GM19438 (cell line): ENCODE data around the gene SMIM41.

ENCODE experiments used
- ATAC-seq: cut with Tn5 transposase; IDR thresholded peaks from one replicate; pipeline ENCODE4 v1.9.1; 2021; ENCODE audit warnings: low read depth; ENCODE audit not compliant: unreplicated experiment

SMIM41 gene

DNA sequence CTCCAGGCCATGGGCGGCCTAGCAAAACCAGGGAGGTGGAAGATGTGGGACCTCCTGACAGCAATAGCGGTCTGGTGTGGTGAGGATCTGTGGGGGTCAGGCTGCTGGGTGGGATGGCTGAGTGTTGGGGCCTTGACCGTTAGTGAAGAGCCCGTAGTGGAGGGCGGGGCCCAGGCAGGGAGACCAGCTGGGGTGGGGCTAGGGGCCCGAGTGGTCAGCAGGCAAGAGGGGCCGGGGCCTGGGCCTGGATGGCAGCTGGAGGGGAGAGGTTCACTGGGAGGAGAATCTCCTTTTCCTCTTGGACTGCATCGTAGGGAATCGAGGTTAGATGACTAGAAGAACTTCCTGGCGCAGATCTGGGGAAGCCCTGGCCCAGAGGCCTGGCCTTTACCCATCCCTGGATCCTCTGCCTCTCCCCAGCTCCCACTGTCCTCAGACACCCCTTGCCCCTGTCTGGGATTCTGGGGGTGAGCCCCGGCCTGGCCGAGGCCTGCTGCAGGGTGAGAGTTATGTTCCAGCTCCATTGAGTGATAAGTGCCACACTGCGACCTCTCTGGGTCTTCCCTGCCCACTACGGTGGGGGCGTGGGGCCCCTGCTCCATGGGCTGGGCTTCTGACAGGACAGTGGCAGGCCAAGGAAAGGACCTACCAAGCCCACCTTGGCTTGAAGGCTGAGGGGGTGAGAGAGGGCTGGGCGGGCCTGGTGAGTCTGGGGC, 65.2 kb downstream of the SMIM41 start:
- no peak for ATAC-seq

DNA sequence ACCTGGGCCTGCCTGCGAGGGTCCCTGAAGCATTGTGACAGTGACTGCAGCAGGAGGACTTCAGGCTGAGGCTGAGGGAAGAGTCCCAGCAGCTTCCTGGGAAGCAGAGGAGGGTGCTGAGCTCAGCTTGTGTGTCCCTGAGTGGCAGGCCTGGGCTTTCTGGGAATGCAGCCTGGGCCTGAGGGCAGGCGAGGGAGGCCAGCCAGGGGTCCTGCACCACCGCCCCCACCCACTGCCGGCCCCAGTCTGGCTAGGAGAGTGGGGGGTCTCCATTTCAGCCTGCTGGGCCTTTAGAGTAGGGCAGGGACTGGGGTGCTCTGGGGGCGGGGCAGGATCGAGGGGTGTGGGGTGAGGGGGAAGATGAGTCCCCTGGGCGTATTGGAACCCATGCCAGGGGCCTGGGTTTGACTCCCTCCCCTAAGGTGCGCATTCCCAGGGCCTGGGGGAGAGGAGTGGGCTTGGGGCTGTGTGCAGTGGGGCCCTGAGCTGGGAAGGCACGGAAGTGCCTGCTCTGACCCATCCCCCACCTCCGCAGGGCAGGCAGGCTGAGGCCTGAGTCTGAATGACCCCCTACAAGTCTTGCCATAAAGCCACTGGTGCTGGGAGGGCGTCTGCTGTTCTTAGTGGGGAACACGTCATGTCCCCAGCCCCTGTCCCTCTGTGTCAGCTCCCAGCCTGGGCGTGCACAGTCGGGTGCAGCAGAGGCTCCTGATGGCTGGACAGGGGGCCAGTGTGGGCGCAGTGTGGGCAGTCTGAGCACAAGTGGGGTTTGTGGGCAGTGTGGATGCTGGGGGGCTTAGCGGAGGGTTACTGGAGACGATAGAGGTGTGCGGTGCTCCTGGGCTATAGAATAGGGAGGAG, 66.0 kb downstream of the SMIM41 start:
- ATAC-seq: no peak

DNA sequence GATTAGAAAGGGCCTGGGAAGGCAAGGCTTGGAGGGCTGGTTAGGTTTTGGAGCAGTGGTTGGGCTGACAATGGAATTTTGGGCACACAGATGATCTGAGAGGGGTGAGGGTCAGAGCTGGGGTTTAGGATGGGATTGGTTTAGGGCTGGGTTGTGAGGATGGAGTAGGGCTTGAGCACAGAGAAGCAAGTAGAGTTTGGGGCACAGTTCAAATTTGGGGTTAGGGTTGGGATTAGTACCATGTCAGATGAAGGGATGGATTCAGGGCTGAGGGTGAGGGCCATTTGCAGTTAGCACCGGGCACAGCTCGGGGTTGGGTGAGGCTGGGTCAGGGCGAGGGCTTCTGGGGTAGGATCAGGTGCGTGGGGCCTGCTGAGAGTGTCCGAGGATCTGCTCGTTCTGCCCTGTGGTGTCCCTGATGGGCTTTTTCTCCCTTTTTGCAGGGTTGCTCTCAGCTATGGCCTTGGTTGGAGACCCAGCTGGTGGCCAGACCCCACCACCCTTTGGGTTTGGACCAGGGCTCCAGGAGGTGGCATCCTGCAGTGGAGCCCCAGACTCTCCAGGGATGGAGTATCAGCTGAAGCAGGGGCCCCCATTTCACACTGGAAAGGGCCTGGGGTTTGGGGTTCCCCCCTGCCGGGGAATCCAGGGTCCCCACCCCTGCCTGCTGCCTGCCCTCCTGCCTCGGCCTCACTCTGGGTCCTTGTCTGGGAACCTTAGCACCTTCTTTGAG, 66.8 kb downstream of the SMIM41 start:
- ATAC-seq: no peak

DNA sequence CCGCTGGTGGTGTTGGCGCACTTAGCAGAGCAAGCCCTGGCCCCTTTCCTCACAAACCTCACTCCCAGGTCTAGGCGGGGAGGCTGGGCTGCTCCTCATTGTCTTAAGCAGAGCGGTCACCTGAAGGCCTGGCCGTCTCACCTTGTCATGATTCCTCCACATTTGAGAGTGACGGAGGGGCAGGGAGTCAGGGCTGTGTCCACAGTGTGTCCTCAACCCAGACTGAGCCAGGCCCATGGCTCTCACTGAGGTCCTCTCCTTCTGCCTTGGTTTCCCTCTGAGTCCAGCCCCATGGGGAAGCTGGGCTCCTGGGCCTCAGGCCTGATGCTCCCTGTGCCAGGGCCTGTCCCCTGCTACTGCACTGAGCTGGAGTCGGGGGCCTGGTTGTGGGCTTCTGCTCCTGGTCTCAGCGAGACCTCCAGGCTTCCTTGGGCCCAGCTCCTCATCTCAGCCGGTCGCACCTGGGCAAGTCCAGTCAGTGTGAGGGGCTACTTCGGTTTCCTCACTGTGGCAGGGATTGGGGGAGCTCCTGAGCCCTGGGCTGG, 67.4 kb downstream of the SMIM41 start:
- ATAC-seq: no peak

DNA sequence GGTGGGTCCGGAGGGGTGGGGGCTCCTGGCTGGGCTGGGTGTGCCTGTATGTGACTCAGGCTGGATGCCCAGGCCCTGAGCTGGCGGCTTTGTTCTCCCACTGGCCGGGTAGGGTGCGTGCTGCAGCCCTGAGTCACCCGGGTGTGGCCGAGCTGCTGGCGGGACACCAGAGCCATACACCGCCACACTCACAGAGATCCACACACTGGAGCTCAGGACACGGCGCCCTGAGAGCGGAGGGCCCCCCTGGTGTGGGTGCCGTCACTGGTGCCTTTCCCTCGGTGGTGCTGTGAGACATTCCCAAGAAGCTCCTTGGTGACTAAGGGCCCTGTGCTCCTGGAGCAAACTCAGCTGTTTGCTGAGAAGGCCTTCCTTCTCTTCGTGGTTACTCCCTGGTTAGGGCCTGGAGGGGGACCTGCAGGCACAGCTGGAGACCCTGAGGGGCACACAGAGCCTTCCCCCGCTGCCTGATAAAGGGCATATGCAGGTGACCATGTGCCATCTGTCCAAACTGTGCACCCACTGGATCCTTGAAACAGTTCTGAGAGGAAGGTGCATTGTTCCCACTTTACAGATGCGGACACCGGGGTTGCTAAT, 68.0 kb downstream of the SMIM41 start:
- no peak for ATAC-seq

DNA sequence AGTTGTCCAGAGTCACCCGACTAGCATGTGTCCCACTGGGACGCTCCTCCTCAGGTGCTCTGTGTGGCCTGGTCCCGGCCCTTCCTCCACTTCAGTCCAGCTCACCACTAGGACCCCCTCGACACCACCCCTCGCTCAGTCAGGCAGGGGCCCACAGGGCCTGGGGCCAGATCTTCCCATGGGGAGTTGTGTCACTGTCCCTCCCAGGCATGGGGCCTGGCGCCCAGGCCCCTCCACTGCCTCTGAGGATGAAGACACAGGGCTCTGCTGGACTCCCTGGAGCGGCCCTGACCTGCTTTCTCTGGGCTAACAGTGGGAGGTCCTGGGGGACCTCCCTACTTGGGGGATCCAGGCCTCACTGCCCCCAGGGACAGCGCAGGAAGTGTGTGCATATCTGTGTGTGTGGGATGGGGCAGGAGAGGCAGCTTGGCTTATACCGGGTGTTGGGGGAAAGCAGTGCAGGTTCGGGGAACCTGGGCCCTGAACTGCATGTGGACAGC, 68.5 kb downstream of the SMIM41 start:
- ATAC-seq: no peak

DNA sequence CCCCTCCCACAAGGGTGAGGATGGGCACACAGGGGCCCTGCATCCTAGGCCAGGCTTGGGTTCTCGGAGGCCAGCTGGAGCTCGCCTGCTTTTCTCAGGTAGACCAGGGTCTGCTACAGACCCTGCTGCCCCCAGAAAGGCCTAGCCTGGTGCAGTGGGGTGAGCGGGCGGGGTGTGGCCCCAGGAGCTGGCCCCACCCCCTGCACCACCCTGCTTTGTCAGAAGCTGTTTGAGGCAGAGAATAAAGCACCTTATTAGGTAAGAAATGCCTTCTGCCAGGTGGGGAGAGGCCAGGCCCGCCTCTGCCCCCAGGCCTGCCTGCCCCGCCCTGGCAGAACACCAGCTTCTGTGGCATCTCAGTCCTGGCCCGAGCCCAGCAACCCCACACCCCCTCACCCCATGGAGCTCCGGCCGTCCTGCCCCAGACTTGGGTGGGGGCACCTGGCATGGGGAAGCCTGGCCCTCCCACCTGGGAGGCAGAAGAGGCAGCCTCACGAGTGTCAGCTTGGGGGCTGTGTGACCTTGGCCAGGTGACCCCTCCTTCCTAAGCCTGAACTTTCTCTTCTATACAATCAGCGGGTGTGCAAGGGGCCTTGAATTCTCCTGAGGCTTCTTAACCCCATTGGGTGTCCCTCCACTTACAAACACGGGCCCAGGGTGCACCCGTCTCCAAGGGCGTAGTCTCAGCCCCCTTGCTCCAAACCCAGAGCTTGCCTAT, 69.1 kb downstream of the SMIM41 start:
- no peak for ATAC-seq

DNA sequence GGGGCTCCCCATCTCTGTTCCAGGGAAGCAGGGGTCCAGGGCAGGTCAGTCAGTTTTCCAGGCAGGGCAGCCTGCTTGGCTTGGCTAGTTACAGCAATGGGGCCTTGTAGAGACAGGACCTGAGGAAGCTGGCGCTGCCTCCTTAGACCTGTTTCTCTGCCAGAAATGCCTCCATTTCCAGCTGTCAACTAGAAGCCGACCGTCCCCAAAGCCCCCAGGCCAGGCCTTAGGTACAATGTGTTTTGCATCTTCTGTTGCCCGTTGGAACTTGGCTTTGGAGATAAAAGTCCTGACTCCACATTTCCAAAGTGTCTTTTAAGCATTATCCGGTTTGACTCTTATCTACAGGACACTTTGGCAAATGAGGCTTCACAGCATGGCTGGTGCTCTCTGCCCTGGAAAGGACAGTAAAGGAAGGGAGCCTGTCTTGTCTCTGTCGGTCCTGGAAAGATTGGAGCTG, 69.7 kb downstream of the SMIM41 start:
- no peak for ATAC-seq

DNA sequence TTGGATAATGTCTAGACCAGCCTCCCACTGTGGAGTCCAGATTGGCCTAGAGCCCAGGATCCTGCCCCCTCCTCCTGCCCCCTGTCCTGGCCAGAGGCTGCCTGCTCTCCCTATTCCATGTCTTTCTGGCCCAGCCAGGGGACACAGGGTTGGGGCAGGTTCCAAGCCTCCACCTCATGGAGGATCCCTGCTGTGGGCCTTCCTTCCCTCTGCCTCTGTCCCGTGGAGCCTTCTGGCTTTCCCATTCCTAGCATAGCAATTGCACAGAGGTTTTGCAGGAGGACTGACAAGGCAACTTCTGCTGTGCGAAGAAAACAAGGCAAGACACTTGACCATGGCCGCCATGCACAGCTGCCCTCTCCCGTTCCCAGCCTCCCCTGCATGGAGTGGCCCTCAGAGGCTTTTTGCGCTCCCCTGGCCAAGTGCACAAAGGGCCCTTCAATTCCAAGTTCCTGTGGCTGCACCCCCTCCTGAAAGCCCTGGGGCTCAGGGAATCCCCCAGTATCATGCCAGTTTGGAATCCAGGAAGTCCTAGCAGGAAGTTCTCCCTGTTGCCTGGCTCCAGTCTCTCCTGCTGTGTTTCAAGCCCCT, 70.2 kb downstream of the SMIM41 start:
- no peak for ATAC-seq

DNA sequence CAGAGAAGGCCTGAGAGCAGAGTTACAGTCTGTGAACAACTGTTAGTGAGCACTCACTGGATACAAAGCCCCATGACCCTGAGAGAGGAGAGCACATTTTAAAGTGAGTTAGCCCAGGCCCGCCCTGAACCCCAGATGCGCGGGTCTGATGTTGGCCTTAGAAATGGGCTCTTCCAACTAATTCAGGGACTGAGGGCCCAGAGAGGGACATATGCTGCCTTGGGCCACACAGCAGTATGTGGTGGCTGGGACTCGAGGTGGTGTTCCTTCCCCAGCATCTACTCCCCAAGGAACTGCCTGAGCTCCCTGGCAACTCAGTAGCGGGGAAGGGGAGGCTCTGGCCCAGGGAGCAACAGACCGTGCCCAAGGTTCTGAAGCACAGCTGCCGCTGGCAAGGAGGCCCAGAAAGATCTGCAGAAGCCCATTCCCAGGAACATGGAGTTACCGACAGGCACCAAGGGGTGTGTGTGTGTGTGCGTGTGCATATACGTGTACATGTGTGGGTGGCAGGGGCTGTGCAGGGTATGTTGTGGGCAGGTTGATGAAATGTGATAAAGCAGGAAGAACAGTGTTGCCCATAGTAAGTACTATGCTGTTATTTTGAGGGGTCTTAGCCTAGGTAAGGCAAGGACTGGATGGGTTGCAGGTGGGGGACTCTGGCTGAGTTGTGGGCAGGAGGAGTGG, 71.8 kb downstream of the SMIM41 start:
- no peak for ATAC-seq

DNA sequence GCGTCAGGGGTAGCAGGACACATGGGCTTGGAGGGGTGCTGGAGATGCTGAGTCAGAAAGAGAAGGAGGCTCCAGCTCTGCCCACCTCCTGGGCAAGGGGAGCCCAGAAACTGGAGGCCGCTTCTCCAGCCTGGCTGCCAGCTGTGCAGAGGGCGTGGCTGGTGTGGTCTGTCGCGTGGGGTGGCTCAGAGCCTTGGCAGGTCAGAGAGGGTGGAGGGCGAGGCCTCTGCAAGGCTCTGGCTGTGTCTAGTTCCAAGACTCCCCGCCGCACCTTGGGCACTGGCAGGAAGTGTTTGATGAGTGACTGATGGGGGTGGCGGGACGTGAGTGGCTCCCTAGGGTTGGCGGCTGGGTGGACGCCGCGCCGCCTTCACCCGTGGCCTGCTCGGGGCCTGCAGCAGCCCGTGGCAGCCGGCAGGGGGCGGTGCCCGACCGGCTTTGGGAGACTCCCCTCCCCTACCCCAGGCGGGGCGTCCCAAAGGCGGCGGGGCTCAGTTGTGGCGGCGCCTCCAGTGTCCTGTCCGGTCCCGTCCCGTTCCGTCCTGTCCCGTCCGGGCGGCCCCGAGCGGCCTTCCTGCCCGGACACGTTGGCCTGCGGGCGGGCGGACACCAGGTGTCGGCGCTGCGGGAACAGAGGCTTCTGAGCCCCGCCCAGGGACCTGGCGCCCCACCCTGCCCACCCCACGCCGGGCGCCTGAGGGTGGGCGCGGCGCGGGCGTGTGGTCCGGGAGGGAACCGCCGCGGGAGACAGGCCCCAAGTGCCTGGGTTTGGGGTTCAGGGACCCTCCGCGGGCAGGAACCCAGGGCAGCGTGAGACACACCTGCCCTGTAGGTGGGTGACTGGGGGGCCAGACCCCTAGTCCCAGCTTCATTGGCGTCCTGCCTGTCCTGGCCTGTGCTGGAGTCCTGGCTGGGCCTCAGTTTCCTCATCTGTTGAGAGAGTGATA, 72.6 kb downstream of the SMIM41 start:
- ATAC-seq: no peak

DNA sequence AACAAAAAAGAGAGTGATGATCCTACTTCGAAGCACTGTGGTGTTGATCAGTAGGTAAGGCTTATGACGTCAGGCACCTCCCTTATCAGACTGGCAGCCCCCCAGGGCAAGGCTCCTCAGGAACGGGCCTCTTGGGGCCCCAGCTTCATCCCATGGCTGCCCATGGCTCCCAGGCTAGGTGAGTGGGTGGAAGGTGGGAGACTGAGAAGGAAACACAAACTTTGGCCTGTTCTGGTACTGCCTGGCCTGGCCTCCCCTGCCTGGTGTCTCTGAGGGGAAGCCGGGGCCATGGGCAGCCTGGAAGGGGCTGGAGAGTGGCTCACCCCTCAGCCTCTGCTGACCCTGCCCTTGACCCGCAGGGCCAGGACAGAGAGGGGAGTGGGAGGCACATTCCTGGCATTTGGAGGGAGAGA, 73.4 kb downstream of the SMIM41 start:
- ATAC-seq: no peak

DNA sequence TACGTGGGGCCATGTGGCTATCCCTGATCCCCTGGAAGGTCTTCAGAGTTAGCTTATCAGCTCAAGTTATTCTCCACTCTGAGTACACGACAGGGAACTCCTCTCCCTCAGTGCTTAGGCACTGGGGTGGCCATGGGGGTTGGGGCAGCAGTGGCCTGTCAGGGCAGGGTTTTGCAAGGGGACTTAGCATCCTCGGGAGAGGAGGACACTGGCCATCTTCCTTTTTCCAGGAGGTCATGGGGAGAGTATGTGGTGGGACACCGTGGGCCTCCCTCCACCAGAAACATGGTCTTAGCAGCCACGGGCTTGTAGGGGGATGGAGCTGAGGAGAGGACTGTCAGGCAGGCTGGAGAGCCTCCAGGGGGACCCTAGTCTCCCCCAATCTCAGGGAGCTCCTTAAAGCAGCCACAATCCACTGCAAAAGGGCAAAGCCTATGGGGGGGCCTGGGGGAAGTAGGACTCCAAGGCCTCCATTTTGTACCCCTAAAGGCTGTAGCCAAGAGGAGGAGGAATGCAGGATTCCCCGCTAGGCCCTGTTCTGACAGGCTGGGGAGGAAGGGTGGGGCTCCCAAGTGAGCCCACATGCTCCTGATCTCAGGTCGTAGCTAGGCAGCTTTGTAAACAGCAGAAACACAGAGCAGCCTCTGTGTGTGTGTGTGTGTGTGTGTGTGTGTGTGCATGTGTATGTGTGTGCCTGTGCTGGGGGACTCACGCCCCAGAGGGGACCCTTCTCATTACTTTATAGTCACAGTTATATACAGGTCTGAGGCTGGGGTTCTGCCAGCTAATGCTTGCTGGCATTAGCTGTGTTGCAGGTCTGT, 75.8 kb downstream of the SMIM41 start:
- ATAC-seq: no peak

DNA sequence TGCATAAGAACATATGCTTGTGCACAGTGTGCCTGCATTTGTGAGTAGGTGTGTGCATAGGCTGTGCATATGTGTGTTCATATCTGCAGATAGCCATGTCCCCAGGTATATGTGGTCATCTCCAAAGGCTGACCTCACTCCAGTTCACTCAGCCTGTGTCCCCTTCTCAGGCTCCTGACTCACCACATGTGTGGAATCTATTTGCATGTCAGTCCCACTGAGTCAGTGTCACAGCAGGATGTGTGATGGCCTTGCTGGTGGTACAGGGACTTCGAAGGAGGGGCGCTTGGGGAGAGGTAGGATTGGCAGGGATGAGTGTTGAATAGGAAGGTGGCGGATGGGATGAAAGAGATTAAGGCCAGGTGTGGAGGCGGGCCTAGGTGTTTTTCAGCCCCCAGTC, 76.8 kb downstream of the SMIM41 start:
- ATAC-seq: no peak

DNA sequence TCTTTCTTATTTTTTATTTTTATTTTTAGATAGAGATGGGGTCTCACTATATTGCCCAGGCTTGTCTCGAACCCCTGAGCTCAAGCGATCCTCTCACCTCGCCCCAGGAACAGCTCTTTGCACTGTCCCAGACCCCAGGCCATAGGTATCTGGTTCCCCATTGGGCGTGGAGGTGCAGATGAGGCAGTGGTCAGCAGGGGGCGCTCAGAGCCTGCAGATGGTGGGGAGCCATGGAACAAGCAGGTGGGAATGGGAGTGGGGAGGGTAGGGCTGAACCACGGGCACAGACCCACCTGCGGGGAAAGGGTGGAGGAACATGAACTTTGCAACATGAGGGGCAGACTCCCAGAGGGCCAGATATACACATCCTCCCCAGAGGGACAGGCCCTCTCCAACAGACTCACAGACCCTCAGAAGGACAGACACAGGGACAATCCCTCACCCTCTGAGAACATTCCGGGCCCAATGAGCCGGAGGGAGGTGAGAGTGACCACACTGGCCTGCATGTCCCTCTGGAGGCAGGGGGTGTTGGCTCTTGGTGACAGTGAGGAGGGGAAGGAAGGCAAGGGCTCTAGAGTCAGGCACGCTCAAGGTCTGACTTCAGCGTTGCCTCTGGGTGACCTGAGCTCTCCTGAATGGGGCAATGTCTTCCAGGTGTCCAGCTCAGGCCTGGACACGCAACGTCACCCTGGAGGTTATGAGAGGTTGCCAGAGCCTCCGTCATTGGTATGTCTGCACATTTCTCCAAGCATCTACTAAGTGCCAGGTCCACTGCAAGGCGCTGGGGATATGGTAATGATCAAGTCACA, 77.5 kb downstream of the SMIM41 start:
- no peak for ATAC-seq

DNA sequence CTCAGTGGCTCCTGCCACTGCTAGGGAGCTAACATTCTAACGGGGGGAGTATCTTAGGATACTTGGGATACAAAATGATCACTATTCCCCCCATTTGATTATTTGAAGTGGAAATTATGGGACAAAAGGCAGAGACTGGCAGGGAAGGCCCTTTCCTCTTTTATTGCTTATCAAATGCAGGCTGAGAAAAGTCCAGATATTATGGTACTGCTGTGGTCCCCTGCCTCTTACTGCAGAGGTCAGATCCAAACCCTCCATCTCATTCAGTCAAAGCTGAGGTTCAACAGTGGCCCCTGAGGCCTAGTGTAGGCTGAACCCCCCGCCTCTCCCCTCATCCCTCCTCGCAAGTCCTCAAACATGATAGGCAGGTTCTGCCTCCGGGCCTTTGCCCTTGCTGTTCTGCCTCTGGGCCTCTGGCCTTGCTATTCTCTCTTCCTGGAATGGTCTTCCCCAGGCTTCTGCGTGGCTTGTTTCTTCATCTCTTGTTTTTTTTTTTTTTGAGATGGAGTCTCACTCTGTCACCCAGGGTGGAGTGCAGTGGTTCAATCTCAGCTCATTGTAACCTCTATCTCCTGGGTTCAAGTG, 78.2 kb downstream of the SMIM41 start:
- no peak for ATAC-seq
